Breast epithelium (tissue), 3 donors: ENCODE results near the gene DAPK1.

Experiments used
- CTCF ChIP-seq, 3 donors: fragments of 450-650 bp; IDR thresholded peaks; one replicate each; pipeline ENCODE4 v1.5.1; 2016 to 2017; ENCODE audit warnings: antibody characterized with exemption in 3 of 3, mild to moderate bottlenecking in 3 of 3, moderate library complexity in 3 of 3
- POLR2A ChIP-seq: fragments of 450-650 bp; IDR thresholded peaks from one replicate; pipeline ENCODE4 v1.6.1; 2016; ENCODE audit warnings: antibody characterized with exemption, mild to moderate bottlenecking, moderate library complexity
- POLR2AphosphoS5 ChIP-seq, 3 donors: sonication (generic); formaldehyde crosslinking; IDR thresholded peaks; one replicate each; pipeline ENCODE4 v1.6.1; 2017; ENCODE audit warnings: antibody characterized with exemption in 3 of 3

GRCh38 chr9:87469793-87470465 lies 27.7 kb upstream of the DAPK1 start:
- TF ChIP-seq CTCF (IDR thresholded peaks at IDR 0.05) (no peak), POLR2A (no peak), POLR2AphosphoS5 (IDR thresholded peaks at IDR 0.05) (no peak)
